PC-9 (cell line): ENCODE measurements around the gene BPIFB3.

Experiments used
- CTCF ChIP-seq: fragments of 200-600 bp; sonication (generic); conservative IDR thresholded peaks from 2 replicates; pipeline ENCODE4 v1.6.1; 2017; ENCODE audit warnings: mixed run types, antibody characterized with exemption, mild to moderate bottlenecking, moderate library complexity
- EZH2 ChIP-seq: fragments of 200-600 bp; sonication (generic); IDR thresholded peaks from 2 replicates; pipeline ENCODE4 v1.8.0; 2017; ENCODE audit warnings: antibody characterized with exemption, low read depth

GRCh38 chr20:33065785-33066184 is 12.1 kb downstream of the BPIFB3 start:
- TF ChIP-seq CTCF (no peak), EZH2 (no peak)
